Osteoblast (primary cell): ENCODE measurements around the gene HNMT. TPM values are rescaled to one million over a fixed set of nuclear protein-coding genes. Genes with fewer than 3 reads are reported as not detected.
A peak's percentile ranks its signal among the peaks of the same experiment; 100 is the strongest.

ENCODE experiments used
- DNase-seq: peaks from one replicate; pipeline ENCODE4 v3.0.0; 2011; ENCODE audit warnings: low spot score, mixed read lengths; ENCODE audit not compliant: insufficient read length; ENCODE audit errors: missing footprints
- H2AFZ ChIP-seq: 2 replicates; pipeline ENCODE4 v1.6.0; 2011; ENCODE audit warnings: mild to moderate bottlenecking, low read length
- H3K27ac ChIP-seq: 2 replicates; pipeline ENCODE4 v1.5.1; 2011; ENCODE audit warnings: mild to moderate bottlenecking, low read depth, low read length, moderate library complexity
- H3K27me3 ChIP-seq: 2 replicates; pipeline ENCODE4 v1.6.0; 2012; ENCODE audit warnings: mild to moderate bottlenecking, control low read depth, inconsistent platforms, low read length, moderate library complexity; ENCODE audit not compliant: insufficient read depth
- H3K36me3 ChIP-seq: 2 replicates; pipeline ENCODE4 v1.5.1; 2011; ENCODE audit warnings: mild to moderate bottlenecking, low read length, control low read depth, moderate library complexity; ENCODE audit not compliant: insufficient read depth
- H3K4me1 ChIP-seq: 2 replicates; pipeline ENCODE4 v1.5.1; 2011; ENCODE audit warnings: mild to moderate bottlenecking, low read length, control low read depth, moderate library complexity; ENCODE audit not compliant: insufficient read depth
- H3K4me2 ChIP-seq: 2 replicates; pipeline ENCODE4 v1.6.0; 2011; ENCODE audit warnings: mild to moderate bottlenecking, low read length; ENCODE audit not compliant: insufficient read depth
- H3K4me3 ChIP-seq: fragments of 200-600 bp; sonication (generic); 3 replicates; pipeline ENCODE4 v1.5.1; 2012; ENCODE audit warnings: mild to moderate bottlenecking, low read length, inconsistent platforms; ENCODE audit not compliant: insufficient read depth
- H3K79me2 ChIP-seq: 2 replicates; pipeline ENCODE4 v1.6.0; 2012; ENCODE audit warnings: mild to moderate bottlenecking, low read length, control low read depth, inconsistent platforms; ENCODE audit not compliant: insufficient read depth
- H3K9me3 ChIP-seq: 2 replicates; pipeline ENCODE4 v1.5.1; 2011; ENCODE audit warnings: low read depth, low read length, control low read depth
- H4K20me1 ChIP-seq: 2 replicates; pipeline ENCODE4 v1.6.0; 2012; ENCODE audit warnings: mild to moderate bottlenecking, low read length, control low read depth; ENCODE audit not compliant: insufficient read depth
- CTCF ChIP-seq: IDR thresholded peaks from 2 replicates; pipeline ENCODE4 v1.5.1; 2011; ENCODE audit warnings: mild to moderate bottlenecking, low read depth, low read length, moderate library complexity; ENCODE audit errors: extremely low read depth
- total RNA-seq: library from RNA; depleted of rRNA; stranded (reverse); fragments of >200 nt; gene quantifications from 2 replicates; pipeline ENCODE4 v1.2.3, GENCODE V29; 2012

HNMT gene
- total RNA-seq, 1 donor = 115 TPM

GRCh38 chr2:137980459-137980858 is 16.2 kb downstream of the HNMT start:
- Histone ChIP-seq H3K4me3 (no peak overlapping the region), H3K27ac (no peak overlapping the region), H3K4me1 (no peaks in the 10 kb centered on the region), H3K9me3 (no peaks in the 10 kb centered on the region), H4K20me1 (no peaks in the 10 kb centered on the region), H3K79me2 (no peaks in the 10 kb centered on the region), H3K27me3 (no peaks in the 10 kb centered on the region), H3K36me3 (no peaks in the 10 kb centered on the region), H3K4me2 (no peak overlapping the region), H2AFZ (peak overlapping the region; percentile 40)
- no peak for DNase-seq
- no peak for TF ChIP-seq CTCF

- no peak for DNase-seq
- Histone ChIP-seq H3K27me3 (no peaks in the 10 kb centered on the region), H3K27ac (no peak overlapping the region), H3K4me3 (no peak overlapping the region), H3K4me2 (no peak overlapping the region), H3K79me2 (no peaks in the 10 kb centered on the region), H3K4me1 (no peaks in the 10 kb centered on the region), H3K9me3 (no peaks in the 10 kb centered on the region), H4K20me1 (no peaks in the 10 kb centered on the region), H2AFZ (no peak overlapping the region), H3K36me3 (no peaks in the 10 kb centered on the region)
- no peak for TF ChIP-seq CTCF
Measured at GRCh38 chr2:137981112-137981656, 16.9 kb downstream of the HNMT start.

DNA sequence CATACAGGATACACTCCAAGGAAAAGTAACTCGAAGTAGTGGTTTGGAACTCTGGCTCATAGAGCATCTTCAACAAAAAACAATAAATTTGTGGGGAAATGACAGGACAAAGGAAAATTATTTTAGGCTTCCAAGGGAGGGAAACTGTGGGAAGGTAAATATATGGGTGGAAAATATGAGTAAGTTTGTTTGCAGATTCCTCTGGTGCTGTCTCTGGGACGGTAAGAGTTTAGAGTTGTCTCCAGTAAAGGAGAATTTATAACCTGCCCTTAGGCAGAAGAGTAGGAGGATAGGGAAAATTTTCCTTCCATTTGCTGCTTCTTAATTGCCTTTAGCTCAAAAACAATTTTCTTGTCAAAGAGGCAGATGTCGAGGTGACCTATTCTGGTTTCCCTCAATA is 19.3 kb downstream of the HNMT start:
- no peak overlapping the region for H3K4me3 ChIP-seq
- H3K27me3 ChIP-seq = no peaks in the 10 kb centered on the region
- no peak for DNase-seq
- no peaks in the 10 kb centered on the region for H3K36me3 ChIP-seq
- no peaks in the 10 kb centered on the region for H4K20me1 ChIP-seq
- H3K4me1 ChIP-seq = no peaks in the 10 kb centered on the region
- H3K9me3 ChIP-seq = no peaks in the 10 kb centered on the region
- H3K4me2 ChIP-seq = no peak overlapping the region
- no peak for TF ChIP-seq CTCF
- H2AFZ ChIP-seq = no peak overlapping the region
- no peak overlapping the region for H3K27ac ChIP-seq
- no peaks in the 10 kb centered on the region for H3K79me2 ChIP-seq

GRCh38 chr2:137986268-137986667 is 22.0 kb downstream of the HNMT start:
- TF ChIP-seq CTCF = no peak
- Histone ChIP-seq H3K4me3 (no peak overlapping the region), H2AFZ (no peak overlapping the region), H3K79me2 (no peaks in the 10 kb centered on the region), H3K4me1 (no peaks in the 10 kb centered on the region), H4K20me1 (no peaks in the 10 kb centered on the region), H3K27me3 (no peaks in the 10 kb centered on the region), H3K27ac (no peak overlapping the region), H3K36me3 (no peaks in the 10 kb centered on the region), H3K9me3 (no peaks in the 10 kb centered on the region), H3K4me2 (no peak overlapping the region)
- no peak for DNase-seq
